ENCODE data around the gene DIAPH2.
"Not testable (repeated sequence)": the region's sequence is repeated elsewhere in the genome, so short reads cannot be mapped to it uniquely, and the experiment has no call there.

Gene DIAPH2

GRCh38 chrX:97389761-97390192 lies 705.1 kb downstream of the DIAPH2 start:
- peak; percentile 41 for DNase-seq (ENCODE audit: low read depth)

DNA sequence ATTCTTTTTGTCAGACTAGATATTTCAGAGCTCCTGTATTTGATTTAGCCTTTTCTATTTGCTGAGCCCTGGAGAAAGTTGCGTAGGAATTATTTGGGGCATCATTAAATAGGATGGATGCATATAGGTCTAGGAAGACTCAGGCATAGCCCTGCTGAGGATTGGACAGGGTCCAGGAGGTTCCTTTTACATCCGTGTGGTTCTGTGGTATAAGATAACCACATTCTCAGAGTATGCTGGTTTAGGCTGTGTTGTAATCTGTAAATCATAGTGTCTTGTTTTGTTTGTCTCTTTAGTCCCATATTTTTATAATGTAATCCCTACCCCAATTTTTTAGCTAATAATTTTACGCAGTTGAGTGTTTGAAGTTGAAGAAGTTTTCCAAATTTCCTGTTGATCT lies 712.7 kb downstream of the DIAPH2 start:
- DNase-seq (ENCODE audit: low read depth) = no peak

GRCh38 chrX:97398030-97398551 lies 713.4 kb downstream of the DIAPH2 start:
- no peak for DNase-seq (ENCODE audit: low read depth)

- peak; percentile 14 for DNase-seq (ENCODE audit: low read depth)
Observed at GRCh38 chrX:97399400-97399799, 714.8 kb downstream of the DIAPH2 start.

- DNase-seq (ENCODE audit: low read depth) = no peak
Observed at GRCh38 chrX:97400492-97400891, 715.9 kb downstream of the DIAPH2 start.

DNA sequence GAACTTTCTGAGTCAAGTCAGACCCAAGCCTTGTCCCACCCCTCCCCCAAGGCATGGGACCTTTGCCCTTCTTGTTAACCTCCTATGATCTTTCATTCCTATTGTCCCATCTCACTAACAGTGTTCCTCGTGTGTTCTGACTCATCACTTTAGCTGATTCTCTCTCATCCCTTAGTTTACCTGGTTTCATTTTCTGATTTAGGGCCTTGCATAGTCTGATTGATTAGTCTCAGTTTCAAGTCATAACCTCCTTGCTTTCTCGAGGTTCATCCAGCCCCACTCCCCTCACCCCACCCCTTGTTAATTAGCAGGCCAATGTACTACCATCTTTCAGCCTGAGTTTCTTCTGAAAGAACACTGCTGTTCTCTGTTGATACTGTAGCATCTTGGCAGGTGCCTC lies 716.5 kb downstream of the DIAPH2 start:
- DNase-seq (ENCODE audit: low read depth) = no peak

- no peak for DNase-seq (ENCODE audit: low read depth)
Observed at GRCh38 chrX:97401586-97402136, 717.0 kb downstream of the DIAPH2 start.

- DNase-seq (ENCODE audit: low read depth) = no peak
Observed at GRCh38 chrX:97402333-97402732, 717.7 kb downstream of the DIAPH2 start.

- no peak for DNase-seq (ENCODE audit: low read depth)
Observed at GRCh38 chrX:97402903-97403302, 718.3 kb downstream of the DIAPH2 start.

DNA sequence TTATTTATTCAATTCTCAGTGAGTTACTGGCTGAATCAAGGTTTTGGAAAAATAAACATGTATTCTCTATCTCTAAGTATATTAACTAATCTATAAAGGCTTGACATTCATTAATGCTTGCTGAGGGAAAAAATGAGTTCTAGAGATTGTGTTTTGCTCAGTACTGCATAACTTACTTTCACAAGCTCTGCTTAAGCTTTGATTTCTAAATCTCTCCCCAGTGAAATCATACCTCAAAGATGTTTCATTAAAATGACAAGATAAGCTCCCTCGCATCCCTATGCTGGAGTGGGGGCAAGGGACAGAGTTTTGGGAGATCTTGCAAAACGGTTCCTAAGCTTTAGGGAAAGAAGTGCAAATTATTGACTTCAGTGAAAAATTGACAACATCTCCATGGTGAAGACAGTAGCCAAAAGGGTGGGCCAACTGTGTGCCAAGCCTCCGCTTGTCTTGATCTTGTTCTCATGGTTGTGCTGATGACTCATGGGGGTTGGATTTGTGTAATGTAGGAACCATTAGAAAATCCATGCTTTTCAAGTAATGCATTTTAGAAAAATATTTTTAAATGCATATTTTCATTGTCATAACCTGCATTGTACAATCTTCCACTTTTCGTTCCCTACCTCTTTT lies 720.5 kb downstream of the DIAPH2 start:
- no peak for DNase-seq (ENCODE audit: low read depth)

DNA sequence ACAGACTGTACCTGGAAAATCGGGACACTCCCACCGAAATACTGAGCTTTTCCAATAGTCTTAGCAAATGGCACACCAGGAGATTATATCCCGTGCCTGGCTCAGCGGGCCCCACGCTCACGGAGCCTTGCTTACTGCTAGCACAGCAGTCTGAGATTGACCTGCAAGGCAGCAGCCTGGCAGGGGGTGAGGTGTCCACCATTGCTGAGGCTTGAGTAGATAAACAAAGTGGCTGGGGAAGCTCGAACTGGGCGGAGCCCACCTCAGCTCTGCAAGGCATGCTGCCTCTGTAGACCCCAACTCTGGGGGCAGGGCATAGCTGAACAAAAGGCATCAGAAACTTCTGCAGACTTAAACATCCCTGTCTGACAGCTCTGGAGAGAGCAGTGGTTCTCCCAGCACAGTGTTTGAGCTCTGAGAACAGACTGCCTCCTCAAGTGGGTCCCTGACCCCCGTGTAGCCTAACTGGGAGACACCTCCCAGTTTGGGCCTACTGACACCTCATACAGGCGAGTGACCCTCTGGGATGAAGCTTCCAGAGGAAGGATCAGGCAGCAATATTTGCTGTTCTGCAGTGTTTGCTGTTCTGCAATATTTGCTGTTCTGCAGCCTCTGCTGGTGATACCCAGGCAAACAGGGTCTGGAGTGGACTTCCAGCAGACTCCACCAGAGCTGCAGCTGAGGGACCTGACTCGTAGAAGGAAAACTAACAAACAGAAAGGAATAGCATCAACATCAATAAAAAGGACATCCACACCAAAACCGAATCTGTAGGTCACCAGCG lies 725.2 kb downstream of the DIAPH2 start:
- DNase-seq (ENCODE audit: low read depth) = not testable (repeated sequence)

GRCh38 chrX:97416461-97416860 lies 731.8 kb downstream of the DIAPH2 start:
- no peak for DNase-seq (ENCODE audit: low read depth)

DNA sequence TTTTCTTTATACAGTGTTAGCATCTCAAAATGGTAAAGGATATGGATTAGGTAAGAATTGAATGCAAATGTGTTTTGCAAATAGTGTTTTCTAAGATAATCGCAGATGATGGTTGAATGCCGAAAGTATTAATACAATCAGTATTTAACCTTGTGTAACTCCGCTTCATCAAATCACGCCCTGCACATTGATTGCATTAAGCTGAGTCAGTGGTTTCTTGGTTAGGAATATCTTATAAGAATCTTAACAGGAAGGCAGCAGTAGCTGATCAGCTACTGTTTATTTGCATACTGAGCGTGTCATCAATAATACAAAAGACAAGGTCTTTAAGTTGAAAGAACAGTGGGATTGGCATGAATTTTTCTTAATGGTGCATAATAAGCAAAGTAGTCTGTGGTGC lies 744.5 kb downstream of the DIAPH2 start:
- no peak for DNase-seq (ENCODE audit: low read depth)

DNA sequence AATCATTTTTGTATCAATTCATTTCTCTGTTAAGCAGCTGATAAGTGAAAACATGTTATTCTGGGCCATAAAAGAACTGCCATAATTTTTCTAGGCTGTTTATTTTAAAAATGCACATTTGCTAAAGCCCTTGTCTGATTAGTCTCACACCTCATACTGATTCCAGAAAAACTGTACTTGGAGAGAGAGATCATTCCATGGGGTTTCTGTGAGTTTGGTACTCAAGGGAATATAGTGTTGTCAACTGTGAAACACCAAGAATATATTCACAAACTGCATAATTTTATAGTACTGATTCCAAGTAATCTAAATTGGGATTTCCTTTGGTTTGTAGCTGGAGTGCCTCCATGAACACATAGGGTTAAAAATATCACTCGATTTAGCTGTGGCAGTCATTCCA lies 746.6 kb downstream of the DIAPH2 start:
- DNase-seq (ENCODE audit: low read depth) = no peak

DNA sequence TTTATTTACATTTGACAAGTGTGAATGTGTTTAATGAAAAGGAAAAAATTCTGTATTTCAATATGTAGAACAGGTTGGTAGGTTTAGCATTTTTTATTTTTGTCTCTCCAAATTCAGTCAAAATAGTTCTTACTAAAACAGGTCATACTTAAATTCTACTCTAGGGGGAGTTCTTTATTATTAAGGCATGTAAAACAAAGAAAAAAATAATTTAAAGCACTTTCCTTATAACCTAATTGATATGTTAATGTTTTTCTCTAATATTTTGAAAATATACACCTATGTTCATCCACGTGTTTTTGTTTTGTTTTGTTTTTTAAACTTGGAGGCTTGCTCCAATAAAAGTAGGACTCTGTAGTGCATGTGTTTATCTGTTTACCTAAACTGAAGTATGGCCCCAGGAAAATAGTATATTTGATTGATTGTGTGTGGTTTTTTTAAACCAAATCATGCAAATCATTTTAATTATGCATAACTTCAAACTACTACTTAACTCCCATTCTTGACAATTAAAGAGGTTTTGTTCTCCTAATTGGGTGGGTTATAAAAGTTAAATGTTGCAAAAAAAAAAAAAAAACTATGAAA lies 761.7 kb downstream of the DIAPH2 start:
- no peak for DNase-seq (ENCODE audit: low read depth)

GRCh38 chrX:97447306-97447705 lies 762.7 kb downstream of the DIAPH2 start:
- no peak for DNase-seq (ENCODE audit: low read depth)

DNA sequence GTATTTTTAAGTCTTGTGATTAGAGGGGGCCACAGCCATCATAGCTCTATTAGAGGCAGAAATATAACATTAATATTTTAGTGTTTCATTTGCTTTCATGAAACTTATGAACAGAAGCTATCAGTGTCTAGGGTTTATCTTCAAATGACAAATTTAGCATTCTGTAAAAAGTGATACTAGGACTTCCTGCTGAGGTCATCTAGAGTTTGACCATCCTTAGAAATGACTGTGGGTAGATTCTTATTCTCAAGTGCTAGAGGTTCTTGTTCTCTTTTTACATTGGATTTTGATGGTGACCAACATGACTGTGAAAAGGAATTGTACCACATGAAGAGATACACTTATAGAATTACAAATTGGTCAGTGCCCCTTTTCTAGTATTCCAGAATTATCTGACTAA lies 767.6 kb downstream of the DIAPH2 start:
- no peak for DNase-seq (ENCODE audit: low read depth)

DNA sequence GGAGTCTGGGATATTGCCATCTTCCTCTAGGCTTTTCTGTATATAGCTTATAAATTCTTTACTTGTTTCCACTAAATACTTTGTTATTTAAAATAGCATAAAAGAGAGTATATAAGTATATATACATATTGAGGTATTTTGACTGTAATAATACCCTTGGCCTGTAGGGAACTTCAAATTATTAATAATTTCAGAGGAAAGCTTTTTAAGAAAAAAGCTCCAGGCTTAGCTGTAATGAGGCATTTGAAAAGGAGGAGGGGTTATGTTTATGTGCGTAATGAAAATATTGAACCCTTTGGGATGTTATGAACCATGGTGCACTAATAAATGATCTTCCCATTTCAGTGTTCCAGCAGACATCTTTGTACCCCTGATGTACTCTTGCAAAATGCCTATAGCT lies 777.1 kb downstream of the DIAPH2 start:
- no peak for DNase-seq (ENCODE audit: low read depth)

DNA sequence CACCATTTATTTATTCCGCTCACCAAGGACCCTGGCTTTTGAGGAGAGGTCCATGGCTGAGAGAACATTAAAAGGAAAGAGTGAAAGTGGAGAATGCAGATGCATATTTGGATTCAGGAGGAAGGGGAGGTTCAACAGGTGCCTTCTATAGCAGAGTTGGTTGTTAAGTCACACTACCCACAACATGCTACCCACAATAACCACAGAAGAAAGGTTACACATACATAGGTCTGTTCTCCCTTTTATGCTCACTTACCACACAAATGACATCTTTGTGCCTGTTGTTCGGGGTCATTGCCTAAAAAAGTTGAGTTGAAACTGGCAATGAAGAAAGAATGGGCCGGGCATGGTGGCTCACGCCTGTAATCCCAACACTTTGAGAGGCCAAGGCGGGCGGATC lies 786.4 kb downstream of the DIAPH2 start:
- DNase-seq (ENCODE audit: low read depth) = no peak

- DNase-seq (ENCODE audit: low read depth) = no peak
Observed at GRCh38 chrX:97474933-97475332, 790.3 kb downstream of the DIAPH2 start.

- DNase-seq (ENCODE audit: low read depth) = no peak
Observed at GRCh38 chrX:97479106-97479890, 794.7 kb downstream of the DIAPH2 start.

GRCh38 chrX:97481228-97481627 lies 796.6 kb downstream of the DIAPH2 start:
- no peak for DNase-seq (ENCODE audit: low read depth)

Measured in GM04504 (cell line).